Endometrial microvascular endothelial cells (primary cell): ENCODE results near the gene CCDC116. TPM values are rescaled to one million over a fixed set of nuclear protein-coding genes. Genes with fewer than 3 reads are reported as not detected.
"Not testable (repeated sequence)": the region's sequence is repeated elsewhere in the genome, so short reads cannot be mapped to it uniquely, and the experiment has no call there.

Experiments used
- in situ Hi-C: cut with HindIII; loops from 2 replicates; pipeline ENCODE4 v1.10.0; 2017; ENCODE audit warnings: low sequenced_read_pairs, low pct_unique_long_range_greater_than_20kb; ENCODE audit errors: inconsistent ontology term
- total RNA-seq: library from RNA; depleted of rRNA; stranded (reverse); fragments of >200 nt; gene quantifications from one replicate; pipeline ENCODE4 v1.2.3, GENCODE V29; 2015; ENCODE audit errors: inconsistent ontology term

CCDC116 gene
- not detected for total RNA-seq

GRCh38 chr22:21632237-21632895 is at the start of gene CCDC116:
Gene CCDC116 (plus strand): TSS chr22:21632760. CDS start chr22:21633182, 422 bp downstream.
- in situ Hi-C loops = no loop called here

GRCh38 chr22:21582801-21583740 is 49.5 kb upstream of the CCDC116 start:
- in situ Hi-C loops = no loop called here

- in situ Hi-C loops = no loop called here
Observed at GRCh38 chr22:21585389-21585788, 47.2 kb upstream of the CCDC116 start.

- in situ Hi-C loops = no loop called here
Observed at GRCh38 chr22:21587803-21588611, 44.6 kb upstream of the CCDC116 start.

- in situ Hi-C loops = no loop called here
Observed at GRCh38 chr22:21589396-21589795, 43.2 kb upstream of the CCDC116 start.

- in situ Hi-C loops = no loop called here
Observed at GRCh38 chr22:21590809-21591641, 41.5 kb upstream of the CCDC116 start.

- in situ Hi-C loops = no loop called here
Observed at GRCh38 chr22:21591695-21592094, 40.9 kb upstream of the CCDC116 start.

GRCh38 chr22:21592422-21592821 is 40.1 kb upstream of the CCDC116 start:
- in situ Hi-C loops = no loop called here

GRCh38 chr22:21593406-21594232 is 38.9 kb upstream of the CCDC116 start:
- in situ Hi-C loops = no loop called here

- in situ Hi-C loops = no loop called here
Observed at GRCh38 chr22:21594865-21595452, 37.6 kb upstream of the CCDC116 start.

- in situ Hi-C loops = not testable (repeated sequence)
Observed at GRCh38 chr22:21596356-21597135, 36.0 kb upstream of the CCDC116 start.

GRCh38 chr22:21598302-21598701 is 34.3 kb upstream of the CCDC116 start:
- in situ Hi-C loops = no loop called here

GRCh38 chr22:21599053-21599893 is 33.3 kb upstream of the CCDC116 start:
- in situ Hi-C loops = no loop called here

GRCh38 chr22:21602579-21602978 is 30.0 kb upstream of the CCDC116 start:
- in situ Hi-C loops = no loop called here

- in situ Hi-C loops = no loop called here
Observed at GRCh38 chr22:21603973-21604372, 28.6 kb upstream of the CCDC116 start.
